Prostate gland (tissue), 2 donors: ENCODE results near the gene TSR1. TPM values are rescaled to one million over a fixed set of nuclear protein-coding genes. Genes with fewer than 3 reads are reported as not detected.

ENCODE experiments used
- DNase-seq: peaks from one replicate; pipeline ENCODE4 v3.0.0-alpha.2; 2019; ENCODE audit warnings: low spot score
- H3K27ac ChIP-seq, 2 donors: fragments of 200-600 bp; sonication (generic); 2 replicates each; pipeline ENCODE4 v1.5.1; 2017 to 2019
- H3K27me3 ChIP-seq: fragments of 200-600 bp; sonication (generic); replicated peaks from 2 replicates; pipeline ENCODE4 v1.5.1; 2019; ENCODE audit not compliant: insufficient read depth
- H3K36me3 ChIP-seq, 2 donors: fragments of 200-600 bp; sonication (generic); 1 replicate in 1 of 2; 2 replicates in 1 of 2; pipeline versions ENCODE4 v1.5.1 to v1.8.1; 2017 to 2019
- H3K4me1 ChIP-seq: fragments of 200-600 bp; sonication (generic); replicated peaks from 2 replicates; pipeline ENCODE4 v1.5.1; 2019
- H3K4me3 ChIP-seq, 2 donors: fragments of 200-600 bp; sonication (generic); 2 replicates each; pipeline ENCODE4 v1.5.1; 2017 to 2019
- H3K9me3 ChIP-seq: fragments of 200-600 bp; sonication (generic); 2 replicates; pipeline ENCODE4 v1.5.1; 2017
- POLR2A ChIP-seq: fragments of 450-650 bp; IDR thresholded peaks from one replicate; pipeline ENCODE4 v1.6.1; 2016; ENCODE audit warnings: antibody characterized with exemption, mild to moderate bottlenecking
- POLR2AphosphoS5 ChIP-seq: sonication (generic); formaldehyde crosslinking; IDR thresholded peaks from one replicate; pipeline ENCODE4 v1.6.1; 2017; ENCODE audit warnings: antibody characterized with exemption
- WGBS: methylation state at CpG from one replicate; pipeline ENCODE4 v1.1.5; 2018; 5-methylcytosine and 5-hydroxymethylcytosine counted together
- intact Hi-C: fragments of 100-400 bp; cut with DNase I; formaldehyde crosslinking; loops from one replicate; pipeline ENCODE4 v1.14.2; 2022
- total RNA-seq, 2 donors: library from RNA; depleted of rRNA; stranded (reverse); fragments of >200 nt; gene quantifications; one replicate each; pipeline ENCODE4 v1.1.0, GENCODE V29; 2016
- TF ChIP-seq, protein P1 (sequence below), 4 experiments: fragments of 200-600 bp in 2 of 4; fragments of 450-650 bp in 2 of 4; sonication (generic) in 2 of 4; IDR thresholded peaks; 1 replicate in 3 of 4; 2 replicates in 1 of 4; pipeline ENCODE4 v1.5.1; 2016 to 2019; ENCODE audit warnings: antibody characterized with exemption in 4 of 4, mild to moderate bottlenecking in 2 of 4, moderate library complexity in 2 of 4

The TSR1 gene
- total RNA-seq, result 10 to 100 TPM; 34.8 to 42.9 TPM

DNA sequence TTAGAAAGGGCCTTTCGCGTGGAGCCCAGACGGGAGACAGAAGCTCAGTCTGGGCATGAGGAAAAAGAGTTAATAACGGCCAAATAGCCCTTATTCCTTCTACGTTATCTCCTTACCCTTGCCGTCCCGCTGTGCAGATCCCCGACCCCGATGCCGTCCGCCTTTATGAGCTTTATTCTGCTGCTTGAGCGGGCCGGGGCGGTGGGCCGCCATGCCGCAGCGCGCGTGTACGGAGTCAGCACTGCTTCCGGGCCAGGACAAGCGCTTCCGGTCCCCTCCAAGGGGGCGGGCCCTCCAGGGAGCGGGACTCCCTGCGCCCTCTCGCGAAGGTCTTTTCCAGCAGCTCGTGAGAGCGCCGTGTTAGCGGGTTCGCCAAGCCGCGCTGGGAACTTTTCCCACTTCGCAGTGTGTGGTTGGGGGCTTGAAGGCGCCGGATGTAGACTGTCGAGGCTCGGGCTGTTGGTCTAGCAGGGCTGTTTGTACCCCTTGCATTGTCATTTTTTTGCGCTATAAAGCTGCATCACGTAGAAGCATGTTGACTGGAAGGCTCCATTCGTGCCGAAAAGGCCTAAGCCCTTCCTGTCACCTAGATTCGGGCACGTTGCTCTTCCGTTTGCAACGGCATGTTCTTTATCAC, at the start of gene TSR1:
TSR1 (minus strand) TSS at position 243 of the 637 bp plus-strand sequence; CDS start at position 213, 30 bp downstream.
- no peaks in the 10 kb centered on the region for H3K27me3 ChIP-seq
- peaks cover 0 to 12% of the 10 kb centered on the region in 2 donors for H3K36me3 ChIP-seq
- under 1% methylated on average over 46 of the region's 48 CpGs for WGBS
- intact Hi-C loops, result loop anchor here (2.0 kb wide), 1 partner anchor 282 kb away; the partner anchor contains the start of gene HIC1
- TF ChIP-seq POLR2AphosphoS5 (peak; percentile 95), POLR2A (peak; percentile 86)
- TF ChIP-seq, protein P1, sequence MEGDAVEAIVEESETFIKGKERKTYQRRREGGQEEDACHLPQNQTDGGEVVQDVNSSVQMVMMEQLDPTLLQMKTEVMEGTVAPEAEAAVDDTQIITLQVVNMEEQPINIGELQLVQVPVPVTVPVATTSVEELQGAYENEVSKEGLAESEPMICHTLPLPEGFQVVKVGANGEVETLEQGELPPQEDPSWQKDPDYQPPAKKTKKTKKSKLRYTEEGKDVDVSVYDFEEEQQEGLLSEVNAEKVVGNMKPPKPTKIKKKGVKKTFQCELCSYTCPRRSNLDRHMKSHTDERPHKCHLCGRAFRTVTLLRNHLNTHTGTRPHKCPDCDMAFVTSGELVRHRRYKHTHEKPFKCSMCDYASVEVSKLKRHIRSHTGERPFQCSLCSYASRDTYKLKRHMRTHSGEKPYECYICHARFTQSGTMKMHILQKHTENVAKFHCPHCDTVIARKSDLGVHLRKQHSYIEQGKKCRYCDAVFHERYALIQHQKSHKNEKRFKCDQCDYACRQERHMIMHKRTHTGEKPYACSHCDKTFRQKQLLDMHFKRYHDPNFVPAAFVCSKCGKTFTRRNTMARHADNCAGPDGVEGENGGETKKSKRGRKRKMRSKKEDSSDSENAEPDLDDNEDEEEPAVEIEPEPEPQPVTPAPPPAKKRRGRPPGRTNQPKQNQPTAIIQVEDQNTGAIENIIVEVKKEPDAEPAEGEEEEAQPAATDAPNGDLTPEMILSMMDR (IDR thresholded peaks at IDR 0.05), result peak; percentile 14 to 66 (median 39)
- no peaks in the 10 kb centered on the region for H3K4me1 ChIP-seq
- peak within 1 kb of the TSS; percentile 84 to 97 for H3K27ac ChIP-seq
- no peaks in the 10 kb centered on the region for H3K9me3 ChIP-seq
- DNase-seq, result peak; percentile 89
- H3K4me3 ChIP-seq, result peak within 1 kb of the TSS; percentile 71 to 89

DNA sequence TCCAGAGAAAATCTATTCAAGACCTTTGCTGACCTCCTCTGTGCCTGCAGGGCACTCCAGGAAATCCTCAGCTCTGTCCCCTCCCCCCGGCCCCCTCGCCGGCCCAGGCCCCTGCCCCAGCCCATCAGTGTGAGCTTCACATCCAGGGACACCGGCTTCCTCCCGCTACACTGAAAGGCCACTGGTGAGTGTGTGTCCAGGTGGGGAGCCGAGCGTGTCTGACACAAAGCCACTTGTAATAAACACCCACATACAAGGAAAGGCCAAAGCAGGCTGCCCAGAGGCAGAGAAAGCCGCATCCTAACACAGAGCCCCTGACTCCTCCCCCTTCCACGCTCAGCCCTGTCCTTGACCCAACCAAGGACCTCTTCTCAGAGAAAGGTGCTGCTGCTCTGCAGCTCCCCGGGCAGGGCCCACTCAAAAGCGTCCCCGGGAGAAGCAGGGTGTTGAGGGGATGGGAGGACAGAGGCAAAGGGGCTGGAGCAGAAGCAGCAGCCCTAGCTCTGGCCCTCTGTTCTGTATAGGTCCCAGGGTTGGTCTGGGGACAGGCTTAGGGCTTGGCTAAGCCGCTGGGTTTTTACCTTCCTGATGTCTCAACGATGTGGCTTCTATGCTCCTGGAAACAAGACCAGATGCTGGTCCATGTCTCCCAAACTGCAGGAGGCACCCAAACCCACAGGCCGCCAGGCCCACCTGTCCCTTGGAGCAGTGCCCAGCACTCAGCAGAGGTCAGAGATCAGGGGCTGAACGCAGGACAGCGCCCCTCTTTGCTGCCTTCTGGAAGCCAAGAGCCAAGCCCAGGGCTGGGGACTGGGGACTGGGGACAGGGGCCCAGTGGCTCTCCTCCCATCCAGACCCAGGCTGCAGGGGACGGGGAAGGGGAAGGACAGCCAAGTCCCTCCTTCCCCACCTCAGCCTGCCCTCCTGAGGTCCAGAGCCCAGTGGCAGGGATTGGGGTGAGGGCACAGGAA, 49.3 kb upstream of the TSR1 start:
- DNase-seq, result no peak
- TF ChIP-seq, protein P1 (IDR thresholded peaks at IDR 0.05), result no peak
- TF ChIP-seq POLR2A, result no peak
- no peak for TF ChIP-seq POLR2AphosphoS5
- no peaks in the 10 kb centered on the region for H3K27me3 ChIP-seq
- no peak overlapping the region for H3K4me3 ChIP-seq
- 75% methylated on average over 18 of the region's 18 CpGs for WGBS
- peak overlapping the region; percentile 32 to 81 for H3K27ac ChIP-seq
- intact Hi-C loops, result no loop called here
- no peaks in the 10 kb centered on the region for H3K9me3 ChIP-seq
- peaks cover 10 to 12% of the 10 kb centered on the region in 2 donors for H3K36me3 ChIP-seq
- H3K4me1 ChIP-seq, result peaks cover 15% of the 10 kb centered on the region

DNA sequence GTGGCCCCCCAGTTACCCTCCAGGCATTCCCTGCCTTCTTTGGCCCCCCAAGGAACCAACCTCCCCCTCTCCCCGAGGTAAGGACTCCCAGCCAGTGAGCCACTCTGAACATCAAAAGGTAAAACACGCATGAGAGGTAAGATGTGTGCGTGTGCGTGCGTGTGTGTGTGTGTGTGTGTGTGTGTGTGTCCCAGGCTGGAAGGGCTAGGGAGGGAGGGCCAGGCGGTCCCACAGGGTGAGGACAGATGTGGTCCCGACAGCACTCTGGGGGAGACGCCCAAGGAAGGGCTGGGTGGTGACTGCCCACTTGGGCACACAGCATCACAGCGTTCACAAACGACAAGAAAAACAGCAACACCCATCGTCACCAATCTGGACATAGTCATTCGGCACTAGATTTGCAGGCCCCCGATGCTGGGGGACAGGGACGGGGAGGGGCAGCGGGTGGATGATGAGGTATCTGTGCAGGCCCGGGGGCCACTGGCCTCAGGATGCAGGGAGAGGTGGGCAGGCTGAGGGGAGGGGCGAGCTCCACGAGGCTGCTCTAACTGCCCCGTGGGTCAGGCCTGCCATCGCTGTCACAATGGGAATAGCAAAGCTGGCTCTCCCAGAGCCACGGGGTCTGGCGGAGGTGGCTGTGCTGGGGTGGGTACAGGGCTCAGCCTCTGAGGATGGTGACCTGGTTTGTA, 48.3 kb upstream of the TSR1 start:
- peaks cover 10 to 12% of the 10 kb centered on the region in 2 donors for H3K36me3 ChIP-seq
- H3K27ac ChIP-seq, result peak overlapping the region; percentile 78 to 81
- no peaks in the 10 kb centered on the region for H3K27me3 ChIP-seq
- no peak for DNase-seq
- TF ChIP-seq, protein P1 (IDR thresholded peaks at IDR 0.05), result no peak
- TF ChIP-seq POLR2AphosphoS5 (no peak), POLR2A (no peak)
- no peak overlapping the region for H3K4me3 ChIP-seq
- intact Hi-C loops, result no loop called here
- H3K9me3 ChIP-seq, result no peaks in the 10 kb centered on the region
- 62% methylated on average over 22 of the region's 22 CpGs for WGBS
- H3K4me1 ChIP-seq, result peaks cover 13% of the 10 kb centered on the region

DNA sequence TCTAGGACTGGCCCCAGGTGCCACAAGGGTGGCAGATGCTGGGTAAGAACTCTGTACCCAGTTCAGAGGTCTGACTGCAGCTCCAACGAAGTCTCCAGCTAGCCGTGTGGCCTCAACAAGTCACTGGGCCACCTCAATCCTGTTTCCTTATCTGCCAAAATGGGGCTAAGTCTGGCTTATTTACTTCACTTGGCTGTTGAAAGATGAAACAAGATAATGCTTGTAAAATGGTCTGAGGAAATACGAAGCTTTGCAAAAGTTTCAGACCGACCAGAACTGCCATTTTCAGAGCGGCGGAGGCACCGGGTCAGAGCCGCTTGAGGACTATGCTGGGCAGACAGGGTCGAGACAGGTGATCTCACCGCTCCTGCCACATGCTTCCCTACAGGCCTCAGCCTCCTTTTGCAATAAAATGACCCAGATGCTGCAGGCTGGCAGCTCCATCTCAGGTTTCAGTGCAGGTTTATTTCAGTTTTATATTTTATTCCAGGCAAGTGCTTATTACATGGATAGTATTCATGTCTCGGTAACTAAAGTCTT, 47.4 kb upstream of the TSR1 start:
- H3K4me3 ChIP-seq, result no peak overlapping the region
- peaks cover 13% of the 10 kb centered on the region for H3K4me1 ChIP-seq
- TF ChIP-seq POLR2AphosphoS5 (peak; percentile 41), POLR2A (no peak)
- H3K36me3 ChIP-seq, result peaks cover 10 to 12% of the 10 kb centered on the region in 2 donors
- no peaks in the 10 kb centered on the region for H3K27me3 ChIP-seq
- no peaks in the 10 kb centered on the region for H3K9me3 ChIP-seq
- DNase-seq, result no peak
- WGBS, result 29% methylated on average over 11 of the region's 11 CpGs
- intact Hi-C loops, result no loop called here
- H3K27ac ChIP-seq, result peak overlapping the region; percentile 78 to 81
